GM10847 (cell line): ENCODE results near the gene NMNAT2.

Experiments
- POLR2A ChIP-seq: IDR thresholded peaks from 2 replicates; pipeline ENCODE4 v1.6.1; 2011; ENCODE audit not compliant: insufficient read length; ENCODE audit errors: extremely low read depth

Gene NMNAT2

DNA sequence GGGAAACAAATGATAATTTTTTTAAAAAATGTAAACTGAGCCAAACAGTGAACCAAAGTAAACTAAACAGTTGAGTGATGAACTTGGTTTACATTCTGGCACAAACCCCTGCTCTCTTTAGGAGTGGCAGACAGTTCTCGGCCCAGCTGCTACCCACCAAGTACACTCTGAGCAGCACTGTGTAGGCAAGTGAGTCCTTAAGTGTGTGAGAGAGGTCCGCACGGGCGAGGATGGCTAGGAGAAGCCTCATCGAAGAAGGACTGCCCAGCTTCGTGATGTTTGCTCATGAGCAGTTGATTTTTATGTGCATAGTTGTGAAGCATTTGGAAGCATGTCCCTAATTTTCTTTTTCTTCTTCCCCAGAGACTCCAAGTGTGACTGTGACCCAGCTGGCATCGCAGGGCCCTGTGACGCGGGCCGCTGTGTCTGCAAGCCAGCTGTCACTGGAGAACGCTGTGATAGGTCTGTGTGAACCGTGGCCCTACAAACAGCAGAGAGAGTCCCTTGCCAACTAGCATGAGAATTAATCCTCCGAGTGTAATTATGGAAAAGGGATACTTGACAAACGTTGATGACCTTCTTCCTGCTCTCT, 200.1 kb downstream of the NMNAT2 start:
- no peak for TF ChIP-seq POLR2A

DNA sequence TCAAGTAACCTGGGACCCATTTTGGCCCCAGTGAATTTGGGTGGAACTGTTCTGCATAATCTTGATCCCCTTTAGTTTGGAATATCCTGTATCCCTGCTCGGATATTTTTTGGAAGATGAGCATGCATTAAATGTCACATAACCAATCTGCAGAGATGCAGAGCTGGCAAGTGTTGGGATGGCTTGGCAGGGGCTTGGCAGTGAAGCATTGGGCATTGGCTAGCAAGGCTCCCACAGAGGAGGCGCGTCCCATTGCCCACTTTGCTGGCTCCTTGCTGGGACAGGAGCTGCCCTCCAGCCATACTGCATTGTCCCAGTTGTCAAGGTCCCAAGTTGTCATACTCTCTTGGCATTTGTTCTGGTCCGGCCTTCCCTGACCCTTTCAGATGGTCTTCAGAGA, 202.2 kb downstream of the NMNAT2 start:
- TF ChIP-seq POLR2A: no peak

DNA sequence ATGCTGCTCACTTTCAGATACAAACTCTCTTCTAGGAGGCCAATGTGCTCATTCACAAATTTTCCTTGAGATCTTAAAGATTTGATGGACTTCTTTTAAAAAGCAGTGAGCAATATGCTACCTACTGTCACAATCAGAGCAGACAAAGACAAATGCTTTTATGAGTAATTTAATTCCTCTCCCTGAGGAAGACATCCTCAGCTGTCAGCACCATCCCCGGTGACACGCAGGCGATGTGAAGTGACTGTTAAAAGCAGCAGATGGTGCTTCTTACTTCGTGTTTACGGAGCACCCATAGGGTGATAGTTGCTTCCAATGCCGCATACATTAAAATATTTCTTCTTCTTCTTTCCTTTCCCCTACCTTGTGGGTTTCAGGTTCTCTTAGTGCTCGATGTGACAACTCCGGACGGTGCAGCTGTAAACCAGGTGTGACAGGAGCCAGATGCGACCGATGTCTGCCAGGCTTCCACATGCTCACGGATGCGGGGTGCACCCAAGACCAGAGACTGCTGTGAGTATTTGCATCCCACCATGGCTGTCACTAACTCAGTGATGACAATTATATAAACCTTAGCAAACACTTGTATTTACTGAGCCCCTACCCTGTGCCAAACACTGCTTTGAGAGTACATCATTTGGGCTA, 203.0 kb downstream of the NMNAT2 start:
- TF ChIP-seq POLR2A: no peak

DNA sequence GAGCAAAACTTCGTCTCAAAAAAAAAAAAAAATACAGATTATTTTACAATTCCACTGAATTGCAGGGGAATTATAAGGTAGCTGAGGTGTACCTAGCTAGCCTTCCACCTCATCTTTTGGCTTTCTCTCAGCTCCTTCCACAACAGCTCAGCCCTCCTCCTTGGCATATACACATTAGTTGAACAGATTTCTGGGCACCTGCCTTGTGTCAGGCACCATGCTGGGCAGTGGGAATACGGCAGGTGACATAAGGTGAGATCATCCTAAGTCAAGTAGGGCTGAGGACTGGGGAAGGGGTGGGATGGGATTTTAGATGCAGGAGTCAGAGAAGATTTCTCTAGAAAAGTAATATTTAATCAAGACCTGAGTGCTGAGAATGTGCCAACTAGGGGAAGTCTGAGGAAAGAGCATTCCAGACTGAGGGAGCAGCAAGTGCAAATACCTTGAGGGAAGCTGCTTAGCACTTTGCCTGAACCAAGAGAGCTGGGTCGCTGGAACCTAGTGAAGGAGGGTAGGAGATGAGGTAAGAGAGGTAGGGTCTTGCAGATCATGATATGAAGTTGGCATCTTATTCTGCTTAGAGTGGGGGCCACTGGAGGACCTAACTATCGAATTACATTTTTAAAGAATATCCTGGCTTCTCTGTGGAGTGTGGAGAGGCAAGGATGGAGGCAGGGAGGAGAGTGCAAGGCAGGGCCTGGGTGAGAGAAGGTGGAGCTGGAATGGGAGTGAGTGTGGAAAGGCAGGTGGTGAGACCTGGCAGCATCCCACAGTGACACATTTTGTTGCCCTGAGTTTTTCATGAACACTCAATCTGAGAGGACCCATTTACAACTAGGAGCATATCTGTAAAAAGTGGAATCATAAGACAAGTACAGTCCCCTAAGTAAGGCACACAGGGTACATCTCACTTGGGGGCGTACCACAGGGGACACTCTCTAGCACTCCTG, 203.9 kb downstream of the NMNAT2 start:
- no peak for TF ChIP-seq POLR2A

DNA sequence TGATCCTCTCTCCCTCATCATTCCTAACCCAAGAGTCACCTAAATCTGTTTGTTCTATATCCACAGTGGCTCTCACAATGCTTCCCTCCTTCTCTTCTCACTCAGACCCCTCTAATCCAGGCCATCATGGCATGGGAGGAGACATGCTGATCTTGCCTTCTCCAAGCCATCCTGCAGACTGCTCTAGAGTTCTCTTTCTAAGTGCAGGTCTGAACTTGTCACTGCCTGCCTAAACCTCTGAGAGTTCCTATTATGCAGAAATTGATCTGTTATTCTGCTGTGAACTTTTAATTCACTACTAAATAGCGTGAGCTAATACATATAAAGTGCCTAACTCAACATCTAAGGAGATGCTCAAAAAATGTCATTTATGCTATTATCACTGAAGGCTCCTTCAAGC, 205.3 kb downstream of the NMNAT2 start:
- TF ChIP-seq POLR2A: no peak

DNA sequence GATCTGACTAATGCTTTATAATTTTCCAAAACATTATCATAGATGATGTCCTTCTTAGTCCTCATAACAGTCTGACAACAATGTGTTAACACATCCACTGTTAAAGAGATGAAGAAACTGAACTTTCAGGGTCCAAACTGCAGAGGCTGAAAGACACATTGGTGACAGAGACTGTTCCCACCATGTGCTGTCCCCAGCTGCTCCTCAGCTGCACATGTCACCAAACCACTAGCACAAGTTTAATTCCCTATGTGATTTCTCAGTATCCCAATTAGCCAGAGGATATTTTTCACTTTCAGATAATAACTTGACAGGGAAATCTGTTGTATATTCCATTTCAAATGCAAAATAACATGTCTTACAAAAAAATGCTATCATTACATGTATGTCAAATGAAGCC, 207.5 kb downstream of the NMNAT2 start:
- TF ChIP-seq POLR2A: no peak

DNA sequence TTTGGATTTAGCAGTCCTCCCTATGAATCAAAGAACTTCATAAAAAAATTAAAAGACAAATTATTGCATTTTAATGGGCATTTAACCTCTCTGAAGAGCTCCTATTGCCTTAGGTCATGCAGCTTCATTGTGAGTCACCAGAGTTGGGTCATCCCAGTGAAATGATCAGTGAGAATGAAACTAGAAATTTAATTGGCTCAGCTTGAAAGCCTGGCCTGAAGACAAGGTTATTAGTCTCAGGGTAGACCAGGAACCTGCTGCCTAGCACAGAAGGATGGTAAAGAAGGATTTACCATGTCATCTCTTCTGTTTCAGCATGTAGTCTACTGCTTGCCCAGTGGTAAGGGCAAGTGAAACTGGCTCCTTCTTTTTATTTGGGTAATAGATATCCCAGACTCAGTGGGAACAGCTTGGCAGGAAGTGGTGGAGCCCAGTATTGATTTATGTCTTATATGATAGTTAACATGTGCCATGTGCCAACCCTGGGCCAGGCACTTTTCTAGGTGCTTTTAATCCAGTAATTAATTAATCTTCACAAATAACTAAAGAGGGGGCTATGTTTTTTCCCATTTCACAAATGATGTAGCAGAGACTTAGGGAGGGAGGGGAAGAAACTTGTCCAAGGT, 208.5 kb downstream of the NMNAT2 start:
- no peak for TF ChIP-seq POLR2A

DNA sequence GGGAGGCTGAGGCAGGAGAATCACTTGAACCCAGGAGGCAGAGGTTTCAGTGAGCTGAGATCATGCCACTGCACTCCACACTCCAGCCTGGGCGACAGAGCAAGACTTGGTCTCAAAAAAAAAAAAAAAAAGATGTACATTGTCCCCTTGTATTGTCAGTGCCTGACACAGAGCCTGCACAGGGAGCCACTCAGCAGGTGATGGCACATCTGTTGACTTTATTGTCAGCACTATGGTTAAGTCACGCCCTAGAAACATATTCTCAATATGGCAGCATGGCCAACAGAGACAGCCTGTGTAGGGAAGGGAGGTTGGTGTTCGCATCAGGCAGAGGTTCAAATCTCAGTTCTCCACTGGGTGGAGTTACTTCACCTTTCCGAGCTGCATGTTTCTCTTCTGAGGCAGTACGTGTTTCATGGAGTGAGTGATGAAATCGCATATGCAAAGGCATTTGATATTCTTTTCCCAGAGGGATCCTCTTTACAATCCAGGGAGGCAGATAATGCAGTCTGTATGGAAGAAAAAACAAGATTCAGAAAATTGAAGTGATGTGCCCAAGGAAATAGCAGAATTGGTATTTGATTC, 211.6 kb downstream of the NMNAT2 start:
- TF ChIP-seq POLR2A: no peak

DNA sequence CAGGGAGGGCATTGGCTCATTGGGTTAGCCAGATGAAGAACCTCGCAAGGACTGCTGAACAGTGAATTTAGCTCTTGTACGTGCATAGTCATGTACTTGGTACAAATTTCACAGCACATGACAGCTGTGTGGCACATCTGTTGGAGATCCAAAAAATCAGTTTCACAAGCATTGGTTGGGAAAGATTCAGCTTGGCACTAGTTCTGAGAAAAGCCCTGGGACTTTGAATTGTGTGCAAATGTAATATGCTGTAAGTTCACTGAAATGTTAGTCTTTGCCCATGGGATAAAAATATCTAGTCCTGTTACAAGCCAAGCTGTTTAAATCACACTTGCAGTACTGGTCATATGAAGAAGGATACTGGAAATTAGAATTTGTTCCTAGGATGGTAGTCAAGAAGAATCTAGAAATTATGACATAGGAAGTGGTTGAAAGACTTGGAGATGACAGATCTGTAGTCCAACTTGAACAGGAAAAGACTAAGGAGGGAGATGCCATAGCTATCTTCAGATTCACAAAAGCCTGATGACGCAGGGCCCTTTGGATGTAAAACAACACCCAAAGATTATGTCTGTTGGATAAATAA, 212.9 kb downstream of the NMNAT2 start:
- TF ChIP-seq POLR2A: no peak

DNA sequence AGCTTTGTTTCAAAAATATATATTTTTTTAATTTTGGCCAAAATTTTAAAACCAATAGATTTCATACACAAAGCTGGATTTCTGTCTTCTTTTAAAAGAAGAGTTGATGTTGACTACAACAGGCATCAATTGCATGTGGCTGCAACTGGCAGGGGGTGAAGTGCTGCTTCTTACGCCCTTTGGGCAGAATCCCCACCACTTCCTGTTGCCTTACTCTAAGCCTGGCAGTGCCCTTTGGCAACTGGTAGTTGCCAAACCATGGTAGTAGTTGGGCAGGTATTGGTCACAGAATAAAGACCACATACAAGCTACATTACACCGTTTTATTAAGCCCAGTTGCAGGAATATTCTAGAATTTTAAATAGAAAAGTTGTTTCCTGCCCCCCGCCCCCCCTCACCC, 215.1 kb downstream of the NMNAT2 start:
- TF ChIP-seq POLR2A: no peak

DNA sequence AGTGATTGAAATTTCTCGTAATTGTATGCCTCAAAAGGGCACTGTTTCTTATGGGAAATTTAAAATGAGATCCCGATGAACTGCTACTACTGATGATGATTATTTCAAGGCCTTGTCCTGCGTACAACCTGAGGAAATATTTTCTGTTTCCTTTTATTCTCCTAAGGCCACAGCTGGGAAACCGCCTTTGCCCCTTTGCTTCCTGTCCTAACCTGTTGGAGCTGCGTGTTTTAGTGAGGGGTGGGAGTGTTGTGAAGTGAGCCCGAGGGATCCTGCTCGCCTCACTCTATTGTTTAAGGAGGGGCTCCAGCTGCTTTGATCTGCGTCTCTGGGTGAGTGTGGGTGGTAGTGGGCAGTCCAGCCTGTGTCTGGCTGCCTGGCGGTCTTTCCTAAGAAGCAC, 217.7 kb downstream of the NMNAT2 start:
- TF ChIP-seq POLR2A: no peak

DNA sequence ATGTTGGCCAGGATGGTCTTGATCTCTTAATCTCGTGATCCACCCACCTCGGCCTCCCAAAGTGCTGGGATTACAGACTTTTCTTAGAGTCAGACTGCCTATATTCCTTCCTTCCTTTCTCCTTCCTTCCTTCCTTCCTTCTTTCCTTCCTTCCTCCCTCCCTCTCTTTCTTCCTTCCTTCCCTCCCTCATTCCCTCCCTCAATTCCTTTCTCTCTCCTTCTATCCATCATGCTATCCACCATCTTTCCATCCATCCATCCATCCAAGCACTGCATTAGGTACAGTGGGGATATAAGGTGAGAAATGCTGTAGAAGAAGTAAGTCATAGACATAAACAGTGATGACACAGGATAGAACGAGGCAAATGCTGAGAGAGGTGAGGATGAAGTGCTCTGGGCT, 218.9 kb downstream of the NMNAT2 start:
- TF ChIP-seq POLR2A: no peak

DNA sequence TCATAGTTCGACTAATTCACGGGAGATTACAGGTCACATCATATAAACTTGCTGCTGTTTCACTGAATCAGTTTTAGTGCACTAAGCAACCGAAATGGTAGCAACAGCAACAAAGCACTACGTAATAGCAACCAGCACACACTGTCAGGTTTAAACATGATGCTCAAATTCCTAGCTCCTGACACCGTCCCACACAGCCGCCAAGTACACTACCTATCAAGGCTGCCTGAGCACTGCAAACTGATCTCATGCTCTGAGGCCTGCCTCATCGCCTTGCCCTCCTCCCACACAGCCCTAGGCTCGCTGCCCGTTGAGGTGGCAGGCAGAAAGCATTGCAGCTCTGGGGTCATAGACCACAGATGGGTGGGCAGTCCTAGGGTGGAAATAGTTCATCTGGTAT, 219.7 kb downstream of the NMNAT2 start:
- TF ChIP-seq POLR2A: no peak
